DMS79 (cell line): ENCODE data around the gene FAM47E.

Source experiments
- DNase-seq: peaks from one replicate; lab custom pipeline; 2025; lab: John Stamatoyannopoulos, UW

FAM47E gene

GRCh38 chr4:76251441-76252270 lies at the start of gene FAM47E:
FAM47E (plus strand) TSS chr4:76251721; CDS start chr4:76251747, 26 bp downstream.
- DNase-seq, result peak; percentile 43

- no peak for DNase-seq
Observed at GRCh38 chr4:76203541-76203940, 48.0 kb upstream of the FAM47E start.

GRCh38 chr4:76204936-76205335 lies 46.6 kb upstream of the FAM47E start:
- DNase-seq, result no peak

- DNase-seq, result no peak
Observed at GRCh38 chr4:76205476-76205875, 46.0 kb upstream of the FAM47E start.

- no peak for DNase-seq
Observed at GRCh38 chr4:76206222-76206942, 45.1 kb upstream of the FAM47E start.

- DNase-seq, result no peak
Observed at GRCh38 chr4:76207549-76207948, 44.0 kb upstream of the FAM47E start.

GRCh38 chr4:76208005-76208765 lies 43.3 kb upstream of the FAM47E start:
- DNase-seq, result no peak

- no peak for DNase-seq
Observed at GRCh38 chr4:76209881-76210280, 41.6 kb upstream of the FAM47E start.

- DNase-seq, result no peak
Observed at GRCh38 chr4:76210452-76210851, 41.1 kb upstream of the FAM47E start.

GRCh38 chr4:76211769-76212708 lies 39.5 kb upstream of the FAM47E start:
- no peak for DNase-seq

- no peak for DNase-seq
Observed at GRCh38 chr4:76212851-76213414, 38.6 kb upstream of the FAM47E start.

GRCh38 chr4:76213415-76214176 lies 37.9 kb upstream of the FAM47E start, which contains the start of gene SCARB2:
SCARB2 (minus strand) TSS chr4:76213824; CDS start chr4:76213543, 281 bp downstream.
- DNase-seq, result peak; percentile 67

- DNase-seq, result peak; percentile 55
Observed at GRCh38 chr4:76214177-76214675, 37.3 kb upstream of the FAM47E start.

- DNase-seq, result no peak
Observed at GRCh38 chr4:76215077-76215476, 36.4 kb upstream of the FAM47E start.

- no peak for DNase-seq
Observed at GRCh38 chr4:76216524-76216923, 35.0 kb upstream of the FAM47E start.

GRCh38 chr4:76216975-76217814 lies 34.3 kb upstream of the FAM47E start:
- no peak for DNase-seq

- no peak for DNase-seq
Observed at GRCh38 chr4:76219299-76220055, 32.0 kb upstream of the FAM47E start.

GRCh38 chr4:76224171-76224570 lies 27.4 kb upstream of the FAM47E start:
- DNase-seq, result no peak
